Fibroblast of villous mesenchyme (primary cell): Measurements from ENCODE around the gene TFF3. TPM values are rescaled to one million over a fixed set of nuclear protein-coding genes. Genes with fewer than 3 reads are reported as not detected.

ENCODE experiments used
- DNase-seq: peaks from one replicate; pipeline ENCODE4 v3.0.0-alpha.2; 2010; ENCODE audit warnings: low read depth
- H3K4me3 ChIP-seq: 2 replicates; pipeline ENCODE4 v1.5.1; 2011; ENCODE audit warnings: low read depth, mild to moderate bottlenecking, low read length
- CTCF ChIP-seq: IDR thresholded peaks from 2 replicates; pipeline ENCODE4 v1.5.1; 2012; ENCODE audit warnings: low read depth, mild to moderate bottlenecking, low read length; ENCODE audit not compliant: insufficient read depth
- total RNA-seq: library from RNA; depleted of rRNA; stranded (reverse); fragments of >200 nt; gene quantifications from 2 replicates; pipeline ENCODE4 v1.2.3, GENCODE V29; 2012

The TFF3 gene
- total RNA-seq, 1 donor, result not detected

DNA sequence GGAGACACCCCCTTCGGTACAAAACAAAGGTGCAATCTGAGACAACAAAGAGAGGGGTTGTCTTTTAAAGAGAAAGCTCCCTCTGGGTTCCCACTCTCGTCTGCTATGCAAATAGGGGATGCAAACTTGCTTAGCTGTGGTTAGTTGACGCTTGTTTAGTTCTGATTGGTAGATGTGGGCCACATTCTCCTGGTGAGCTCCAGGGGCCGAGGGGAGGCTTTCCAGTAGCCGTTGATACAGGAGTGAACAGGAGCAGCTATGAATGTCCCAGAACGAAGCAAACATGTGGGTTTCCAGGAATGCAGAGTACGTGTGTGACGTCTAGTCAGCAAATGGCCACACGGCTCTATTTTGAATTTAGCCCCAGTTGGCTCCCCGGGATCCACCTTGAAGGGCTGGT is 20.8 kb upstream of the TFF3 start:
- no peak overlapping the region for H3K4me3 ChIP-seq
- peak; percentile 3 for DNase-seq
- TF ChIP-seq CTCF, result no peak

- DNase-seq, result no peak
- no peak for TF ChIP-seq CTCF
- H3K4me3 ChIP-seq, result no peak overlapping the region
Measured at GRCh38 chr21:42332557-42333317, 17.5 kb upstream of the TFF3 start.

GRCh38 chr21:42331660-42332059 is 16.5 kb upstream of the TFF3 start:
- H3K4me3 ChIP-seq, result no peak overlapping the region
- DNase-seq, result no peak
- TF ChIP-seq CTCF, result no peak

DNA sequence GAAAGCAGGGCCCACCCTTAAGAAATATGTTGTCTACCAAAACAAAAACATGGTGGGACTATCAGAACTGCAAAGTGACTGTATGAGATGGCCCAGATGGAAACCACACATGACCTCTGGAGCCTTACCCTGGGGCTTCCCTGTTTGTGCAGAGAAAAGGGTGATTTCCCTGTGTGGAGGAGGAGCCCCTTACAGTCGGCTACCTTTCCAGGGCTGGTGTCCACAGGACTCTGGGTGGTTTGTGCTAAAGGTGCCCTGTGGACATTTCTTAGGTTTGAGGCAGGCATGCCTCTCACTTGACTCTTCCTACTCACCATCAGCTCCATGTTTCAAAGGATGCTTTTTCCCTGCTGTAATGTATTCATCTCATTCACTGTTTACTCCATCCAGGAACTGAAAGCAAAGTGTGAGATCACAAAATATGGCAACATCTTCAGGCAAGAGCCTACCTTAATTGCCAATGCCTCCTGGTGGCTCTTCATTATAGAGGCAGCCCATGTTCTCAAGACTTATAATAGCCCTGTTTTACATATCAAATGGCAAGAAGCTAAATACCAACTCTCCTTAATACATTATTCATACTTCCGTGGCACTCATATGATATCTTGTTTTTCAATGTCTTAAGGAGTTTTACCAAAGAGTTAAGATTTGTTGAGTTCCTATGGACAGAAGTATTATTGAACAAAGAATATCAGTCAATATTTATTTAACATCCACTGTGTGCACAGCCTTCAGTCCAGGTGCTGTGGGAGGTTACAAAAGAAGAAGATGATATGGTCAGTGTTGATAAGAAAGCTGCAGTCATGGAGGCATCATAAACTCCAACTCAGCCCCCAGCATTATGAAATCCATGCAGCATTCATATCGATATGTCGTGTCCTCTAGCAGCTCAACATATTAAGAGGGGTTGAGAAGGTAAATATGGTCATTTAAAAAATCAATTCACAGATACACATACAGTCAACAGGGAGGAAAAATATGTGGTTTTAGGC is 15.5 kb upstream of the TFF3 start:
- no peak for TF ChIP-seq CTCF
- no peak for DNase-seq
- no peak overlapping the region for H3K4me3 ChIP-seq

DNA sequence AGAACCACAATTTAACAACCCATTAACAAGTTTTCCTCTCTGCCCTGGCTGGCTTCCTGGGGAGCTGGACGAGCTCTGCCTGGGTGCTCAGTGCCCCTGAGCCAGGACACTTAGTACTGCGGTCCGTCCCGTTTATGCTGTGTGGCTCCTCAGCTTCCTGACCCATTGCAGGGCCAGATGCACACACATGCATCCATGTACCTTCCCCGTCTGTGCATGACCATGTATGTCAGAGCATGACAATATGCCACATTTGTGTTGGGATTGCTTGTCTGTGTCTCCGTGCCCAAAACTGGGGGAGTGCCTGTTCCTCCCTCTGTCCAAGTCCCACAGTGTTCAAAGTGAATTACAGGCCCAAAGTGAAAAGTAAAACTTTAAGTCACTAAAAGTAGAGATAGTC is 9.7 kb upstream of the TFF3 start:
- no peak overlapping the region for H3K4me3 ChIP-seq
- DNase-seq, result no peak
- no peak for TF ChIP-seq CTCF

DNA sequence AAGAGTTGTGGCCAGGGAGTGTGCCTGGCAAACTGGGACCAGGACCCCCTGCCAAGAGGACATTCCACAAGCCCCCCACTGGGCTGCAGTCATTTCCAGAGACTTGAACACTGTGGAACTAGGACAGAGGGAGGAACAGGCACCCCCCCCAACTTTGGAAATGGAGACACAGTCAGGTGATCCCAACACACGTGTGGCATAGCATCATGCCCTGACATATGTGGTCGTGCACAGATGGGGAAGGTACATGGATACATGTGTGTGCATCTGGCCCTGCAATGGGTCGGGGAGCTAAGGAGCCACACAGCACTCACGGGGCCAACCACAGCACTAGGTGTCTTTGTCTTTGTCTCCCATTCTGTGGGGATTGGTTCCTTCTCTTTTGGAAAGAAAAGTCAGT is 6.6 kb upstream of the TFF3 start:
- H3K4me3 ChIP-seq, result no peak overlapping the region
- TF ChIP-seq CTCF, result no peak
- no peak for DNase-seq
